ENCODE measurements around the gene PALD1.
"Not testable (repeated sequence)": the region's sequence is repeated elsewhere in the genome, so short reads cannot be mapped to it uniquely, and the experiment has no call there.

The PALD1 gene

DNA sequence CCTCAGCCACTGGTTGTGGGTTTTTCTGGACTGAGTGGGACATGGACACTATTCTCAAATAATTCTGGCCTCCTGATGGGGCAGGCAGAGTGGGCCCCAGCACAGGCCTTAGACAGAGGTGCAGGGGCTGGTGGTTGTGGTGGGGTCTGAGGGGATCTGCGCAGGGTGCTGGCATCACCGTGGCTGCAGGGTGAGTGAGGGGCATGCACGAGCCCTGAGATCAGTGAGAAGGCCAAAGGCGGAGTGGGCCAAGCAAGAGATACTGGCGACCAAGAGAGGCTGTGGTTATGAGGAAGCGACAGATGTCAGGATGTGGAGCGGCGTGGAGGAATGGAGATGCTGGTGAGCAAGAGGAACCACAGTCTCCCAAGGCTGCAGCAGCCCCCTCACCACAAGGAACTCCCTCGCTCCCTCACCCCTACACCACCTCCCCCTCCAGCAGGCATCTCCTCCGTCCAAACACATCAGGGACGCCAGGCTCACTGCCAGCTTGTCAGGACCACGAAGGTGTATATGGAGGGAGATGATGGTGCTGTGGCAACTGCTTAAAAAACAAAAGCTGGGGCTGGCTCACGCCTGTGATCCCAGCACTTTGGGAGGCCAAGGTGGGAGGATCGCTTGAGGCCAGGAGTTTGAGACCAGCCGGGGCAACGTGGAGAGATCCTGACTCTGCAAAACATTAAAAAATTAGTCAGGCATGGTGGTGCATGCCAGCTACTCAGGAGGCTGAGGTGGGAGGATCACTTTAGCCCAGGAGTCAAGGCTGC is 114.4 kb downstream of the PALD1 start:
- DNase-seq: no peak

DNA sequence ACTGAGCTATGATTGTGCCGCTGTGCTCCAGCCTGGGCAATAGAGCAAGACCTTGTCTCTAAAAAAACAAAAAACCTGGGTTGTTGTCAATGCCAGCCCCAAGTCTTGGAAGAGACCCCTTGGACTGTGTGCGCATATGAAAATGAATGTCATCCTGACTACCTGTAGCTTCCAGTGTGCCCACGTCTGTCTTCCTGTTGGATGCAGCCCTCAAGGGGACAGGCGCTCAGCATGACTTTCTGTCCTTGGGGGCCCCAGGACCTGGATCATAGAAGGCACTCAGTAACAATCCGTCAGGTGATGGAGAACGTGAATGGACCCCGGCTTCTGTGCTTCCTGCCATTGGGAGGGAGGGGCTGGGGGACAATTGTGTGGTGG is 114.9 kb downstream of the PALD1 start:
- no peak for DNase-seq

DNA sequence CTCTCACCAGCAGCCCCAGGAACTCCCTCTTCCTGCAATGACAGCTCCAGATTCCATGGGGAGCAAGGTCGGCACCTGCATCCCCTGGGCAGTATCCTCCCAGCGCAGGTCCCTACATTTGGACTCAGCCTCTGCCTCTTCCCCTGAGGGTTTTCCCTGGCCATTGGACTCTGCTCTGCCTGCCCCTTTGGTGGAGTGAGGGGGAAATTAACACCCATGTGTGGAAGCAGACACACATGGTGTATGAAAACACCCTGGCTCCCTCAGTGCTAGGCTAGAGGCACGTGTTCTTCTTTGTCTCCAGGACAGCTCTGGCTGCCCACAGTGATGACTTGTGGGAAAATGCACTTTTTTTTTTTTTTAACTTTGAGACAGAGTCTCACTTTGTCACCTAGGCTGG is 115.6 kb downstream of the PALD1 start:
- DNase-seq: no peak

DNA sequence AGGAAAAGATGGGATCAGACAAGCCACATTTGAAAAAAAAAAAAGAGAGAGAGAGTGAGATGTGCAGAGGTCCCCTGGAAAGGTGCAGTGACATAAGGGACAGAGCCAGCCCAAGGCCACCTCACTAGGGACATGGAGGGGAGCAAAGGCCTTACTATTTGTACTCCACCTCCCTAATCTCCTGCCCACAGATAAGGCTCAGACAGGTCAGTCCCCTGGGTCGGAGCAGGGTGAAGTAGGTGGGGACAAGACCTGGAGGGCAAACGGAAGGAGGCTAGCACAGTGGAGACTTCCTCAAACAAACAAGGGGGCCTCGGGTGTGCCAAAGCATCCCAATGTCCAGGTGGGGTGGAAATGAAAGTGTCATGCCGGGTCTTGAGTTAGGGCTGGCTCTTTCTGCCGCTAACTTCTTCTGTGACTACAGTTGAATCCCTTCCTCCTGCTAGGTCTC is 117.0 kb downstream of the PALD1 start:
- no peak for DNase-seq

DNA sequence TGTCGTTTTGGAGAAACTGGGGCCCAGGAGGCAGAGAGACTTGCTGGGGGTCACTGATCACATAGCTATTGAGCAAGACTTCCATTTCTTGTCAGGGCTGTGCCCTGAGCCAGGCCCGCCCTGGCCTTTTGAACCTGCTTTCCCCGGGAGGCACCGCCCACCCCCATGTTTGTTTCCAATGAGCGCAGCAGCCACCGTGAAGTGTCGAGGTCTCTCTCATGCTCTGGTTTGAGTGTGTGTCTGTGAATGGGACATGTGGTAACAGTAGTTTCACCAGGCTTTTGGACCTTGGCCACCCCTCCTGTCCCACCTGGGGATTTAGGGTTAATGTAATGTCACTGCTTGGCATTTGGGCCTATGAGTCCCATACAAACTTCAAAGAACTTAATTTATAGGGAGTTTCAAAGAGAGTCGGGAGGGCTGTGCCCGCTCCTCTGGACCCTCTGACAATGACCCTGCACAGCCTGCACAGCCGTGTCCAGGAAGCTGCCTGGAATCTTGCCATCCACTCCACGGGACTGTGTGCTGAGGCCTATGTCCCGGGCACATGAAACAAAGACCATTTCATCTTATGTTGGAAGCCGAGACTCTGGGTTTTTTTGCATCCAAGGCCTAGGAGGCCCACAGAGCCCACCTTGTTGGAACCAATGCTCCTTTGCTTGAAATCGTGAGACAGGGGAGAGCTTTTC is 117.7 kb downstream of the PALD1 start:
- DNase-seq: no peak

DNA sequence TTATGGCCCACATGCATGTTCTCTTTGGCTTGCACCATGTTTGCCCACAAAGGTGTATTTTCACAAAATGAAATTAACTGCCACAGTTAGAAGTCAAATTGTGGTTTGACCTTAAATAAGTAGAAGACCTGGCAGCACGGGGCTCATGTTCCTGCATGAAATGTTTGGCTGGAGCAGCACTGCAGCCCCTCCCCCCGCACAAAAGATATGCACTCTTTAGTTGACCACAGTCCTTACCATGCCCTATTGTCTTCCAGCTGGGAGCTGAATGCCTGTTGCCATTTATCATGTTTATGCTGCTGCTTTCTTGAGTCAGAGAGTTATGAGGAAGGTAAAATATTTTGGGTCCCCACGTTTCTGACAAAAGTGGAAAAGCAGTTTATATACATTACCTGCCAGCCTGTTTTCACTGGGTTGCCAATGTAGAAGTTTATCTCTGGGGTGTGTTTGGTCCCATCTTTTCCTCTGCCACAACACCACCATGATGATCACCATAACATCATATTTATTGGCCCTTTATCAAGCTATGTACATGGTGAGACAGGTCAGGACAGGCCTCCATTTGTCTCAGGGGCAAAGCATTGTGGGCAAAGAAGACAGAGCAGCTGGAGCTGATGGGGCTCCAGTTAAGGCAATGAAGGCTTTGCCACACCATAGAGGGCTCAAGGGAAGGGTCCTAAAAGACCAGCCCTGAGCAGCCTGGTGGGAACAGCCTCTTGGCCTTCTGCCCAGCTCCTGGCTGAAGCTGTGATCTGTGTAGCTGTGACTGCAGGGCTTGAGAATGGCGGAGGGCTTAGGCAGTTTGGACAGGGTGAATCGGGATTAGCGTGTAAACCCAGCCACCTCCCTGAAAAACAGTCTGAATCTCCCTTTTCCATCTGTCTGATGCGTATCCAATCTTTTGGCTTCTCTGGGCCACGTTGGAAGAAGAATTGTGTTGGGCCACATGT is 118.6 kb downstream of the PALD1 start:
- no peak for DNase-seq

DNA sequence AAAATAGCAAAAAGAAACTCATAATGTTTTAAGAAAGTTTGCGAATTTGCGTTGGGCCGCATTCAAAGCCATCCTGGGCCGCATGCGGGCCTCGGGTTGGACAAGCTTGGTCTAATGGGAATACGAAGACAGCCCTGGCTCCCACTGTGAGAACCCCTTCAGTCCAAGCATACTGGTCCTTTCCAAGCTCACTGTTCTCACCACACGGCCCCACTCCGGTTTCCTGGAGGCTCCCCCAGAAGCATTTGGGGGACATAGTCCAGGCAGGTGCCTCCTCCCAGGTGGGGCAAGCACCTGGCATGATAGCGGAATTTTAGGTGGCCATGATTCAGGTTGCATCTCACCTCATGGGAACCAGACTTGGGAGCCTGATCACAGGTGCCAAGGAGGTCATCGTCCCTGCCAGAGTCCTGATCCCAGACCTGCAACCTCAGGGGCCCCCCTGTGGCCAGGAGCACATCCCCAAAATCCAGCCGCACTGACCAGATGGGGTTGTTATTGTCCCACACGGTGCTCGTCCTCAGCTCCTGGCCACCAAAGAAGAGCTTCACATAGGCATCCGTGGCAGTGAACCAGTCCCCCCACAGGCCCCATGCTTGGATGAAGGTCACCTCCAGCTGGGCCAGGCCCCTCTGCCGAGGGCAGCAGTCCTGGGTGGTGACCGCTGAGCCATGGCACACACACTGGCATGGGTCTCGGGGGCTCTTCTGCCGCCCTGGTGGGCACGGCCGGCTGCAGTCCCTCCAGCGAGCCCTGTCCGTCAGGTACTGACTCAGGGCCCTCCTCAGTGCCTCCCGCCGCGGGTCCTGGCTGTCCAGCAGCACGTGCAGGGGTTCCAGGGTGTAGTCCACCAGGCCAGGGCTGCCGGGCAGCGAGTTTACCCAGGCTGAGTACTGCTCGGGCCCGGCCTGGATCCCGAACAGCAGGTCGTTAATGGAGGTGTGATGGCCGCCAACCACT is 119.6 kb downstream of the PALD1 start:
- DNase-seq: no peak

DNA sequence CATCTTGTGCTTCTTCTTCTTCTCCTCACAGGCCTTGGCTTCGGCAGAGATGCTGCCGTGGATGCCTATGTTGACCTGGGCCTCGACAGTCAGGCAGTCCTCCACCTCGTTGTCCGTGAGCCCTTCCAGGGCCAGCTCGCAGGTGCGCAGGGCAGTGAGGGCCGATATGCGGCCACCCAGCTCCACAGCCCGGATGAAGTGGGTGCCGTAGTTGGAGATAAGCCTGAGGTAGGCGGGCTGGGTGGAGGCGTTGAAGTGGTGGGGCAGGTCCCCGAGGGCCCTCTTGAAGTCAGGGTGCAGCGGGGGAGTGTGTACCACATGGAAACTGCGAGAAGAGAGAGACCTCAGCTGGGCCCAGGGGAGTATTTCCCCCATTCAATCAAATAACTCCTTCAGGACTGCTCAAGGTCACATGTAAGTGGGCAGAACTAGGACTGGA is 120.3 kb downstream of the PALD1 start:
- DNase-seq: no peak

DNA sequence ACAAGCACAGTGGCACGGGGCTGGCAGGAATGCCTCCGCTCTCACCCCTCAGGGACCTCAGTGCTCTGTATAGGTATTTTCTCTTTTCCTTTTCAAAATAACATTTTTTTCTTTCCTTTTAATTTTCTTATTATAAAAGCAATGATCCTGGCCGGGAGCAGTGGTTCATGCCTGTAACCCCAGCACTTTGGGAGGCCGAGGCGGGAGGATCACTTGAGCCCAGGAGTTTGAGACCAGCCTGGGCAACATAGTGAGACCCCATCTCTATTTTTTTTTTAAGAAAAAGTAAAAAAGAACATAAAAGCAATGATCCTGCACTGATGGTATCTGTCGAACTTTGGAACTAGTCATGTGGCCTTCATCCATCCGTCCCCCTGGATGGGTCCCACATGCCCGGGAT is 120.8 kb downstream of the PALD1 start:
- no peak for DNase-seq

DNA sequence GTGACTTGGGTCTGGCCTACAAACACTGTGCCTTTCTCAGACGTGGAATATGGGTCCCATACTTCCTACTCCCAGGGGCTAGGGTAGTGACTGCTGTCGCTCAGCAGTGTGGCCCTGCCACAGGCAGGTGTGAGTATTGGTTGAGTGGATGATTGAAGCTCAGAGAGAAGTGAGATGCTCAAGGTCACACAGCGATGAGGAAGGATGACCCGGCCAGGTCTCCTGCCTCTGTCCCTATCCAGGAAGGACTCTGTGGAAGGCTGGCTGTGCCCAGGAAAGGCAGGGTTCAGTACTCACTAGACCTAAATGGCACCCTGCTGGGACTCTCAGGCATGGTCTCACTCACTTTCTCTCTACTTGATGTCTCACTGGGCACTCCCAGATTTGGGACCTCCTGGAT is 121.2 kb downstream of the PALD1 start:
- no peak for DNase-seq

DNA sequence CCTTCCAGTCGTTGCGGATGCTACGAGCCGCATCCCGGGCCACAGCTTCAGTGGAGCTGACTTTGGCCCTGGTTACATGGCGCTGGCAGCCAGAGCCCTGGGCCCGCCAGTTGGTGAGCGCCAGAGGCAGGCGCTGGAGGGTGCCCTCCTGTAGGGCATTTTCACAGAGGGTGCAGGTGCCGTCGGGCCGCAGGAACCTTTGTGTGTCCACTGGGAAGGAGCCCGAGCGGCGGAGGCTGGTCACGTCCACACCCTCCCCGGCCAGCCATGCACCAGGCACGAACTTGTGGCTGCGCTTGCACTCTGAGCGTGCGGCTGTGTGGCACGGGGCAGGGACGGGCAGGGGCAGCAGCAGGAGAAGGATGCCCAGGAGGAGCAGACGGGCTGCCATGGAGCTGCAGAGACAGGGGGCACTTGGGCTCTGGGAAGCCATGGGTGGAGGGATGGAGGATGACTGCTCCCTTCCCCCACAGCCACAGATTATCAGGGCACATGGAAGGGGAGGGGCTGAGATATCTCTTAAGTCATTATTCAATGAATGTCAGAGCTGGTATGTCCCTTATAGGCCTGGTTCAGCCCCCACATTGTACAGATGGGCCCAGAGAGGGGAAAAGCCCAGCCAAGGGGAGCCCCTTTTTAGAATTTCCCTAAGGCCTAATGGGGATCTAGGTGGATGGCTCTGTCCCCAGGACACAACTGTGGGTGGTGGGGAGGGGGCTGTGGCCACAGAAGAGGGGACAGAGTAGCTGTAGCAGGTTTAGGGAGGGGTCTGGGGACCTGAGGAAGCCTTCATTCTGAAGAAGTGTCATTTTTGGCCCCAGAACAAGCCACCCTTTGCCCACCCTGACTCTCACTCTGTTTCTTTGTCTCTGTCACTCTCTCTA is 122.2 kb downstream of the PALD1 start:
- DNase-seq: no peak

DNA sequence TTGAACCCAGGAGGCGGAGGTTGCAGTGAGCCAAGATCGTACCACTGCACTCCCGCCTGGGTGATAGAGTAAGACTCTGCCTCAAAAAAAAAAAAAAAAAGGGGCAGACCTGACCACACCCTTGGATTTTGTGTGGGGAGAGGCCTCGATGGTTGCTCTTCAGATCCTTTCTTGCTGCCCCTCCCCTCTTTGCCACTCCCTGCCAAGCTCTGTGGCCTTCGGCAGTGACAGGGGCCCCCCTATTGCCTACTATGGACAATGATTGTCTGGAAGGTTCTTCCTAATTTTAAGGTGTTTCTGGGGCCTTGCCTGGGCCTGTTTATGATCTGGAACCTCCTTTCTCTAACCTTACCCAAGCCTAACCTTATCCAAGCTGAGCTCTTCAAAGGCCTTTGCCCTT is 123.2 kb downstream of the PALD1 start:
- DNase-seq: no peak

DNA sequence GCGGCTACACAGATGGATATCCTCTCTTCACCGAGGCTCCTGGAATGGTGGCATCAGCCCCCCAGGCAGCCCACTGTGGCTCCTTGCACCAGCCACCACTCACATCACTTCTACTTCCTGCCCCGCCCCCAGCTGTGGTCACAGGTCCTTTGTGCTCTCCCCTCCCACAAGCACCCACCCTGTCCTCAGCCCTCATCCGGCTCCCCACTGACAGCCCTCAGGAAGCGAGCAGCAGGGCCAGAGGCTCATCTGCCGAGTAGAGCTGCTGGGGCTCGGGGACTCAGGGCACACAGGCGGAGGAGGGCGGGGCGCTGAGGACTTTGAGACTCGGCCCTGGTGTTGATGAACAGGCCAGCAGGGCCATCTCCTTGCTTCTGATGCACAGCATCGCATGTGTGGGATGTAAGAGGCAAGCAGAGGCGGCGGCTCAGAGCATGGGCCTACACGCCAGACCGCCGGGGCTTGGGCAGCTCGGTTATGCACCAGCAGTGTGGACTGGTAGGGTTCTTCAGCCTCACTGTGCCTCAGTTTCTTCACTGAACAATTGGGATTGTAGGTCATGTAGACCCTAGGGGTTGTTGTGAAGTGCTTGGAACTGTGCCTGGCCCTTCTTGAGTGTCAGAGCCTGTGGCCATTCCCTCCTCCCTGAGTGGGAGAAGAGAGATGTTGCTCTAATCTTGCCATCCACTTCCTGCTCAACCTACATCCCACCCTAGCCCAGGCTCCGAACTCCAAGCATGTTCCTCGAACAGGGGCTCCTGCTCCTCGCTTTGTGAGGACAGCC is 124.3 kb downstream of the PALD1 start, which contains the start of gene PRF1:
Gene PRF1 (minus strand): TSS at position 77 of the 784 bp plus-strand sequence. CDS start 1,839 bp downstream, outside the sequence.
- peak; percentile 43 to 67 for DNase-seq

DNA sequence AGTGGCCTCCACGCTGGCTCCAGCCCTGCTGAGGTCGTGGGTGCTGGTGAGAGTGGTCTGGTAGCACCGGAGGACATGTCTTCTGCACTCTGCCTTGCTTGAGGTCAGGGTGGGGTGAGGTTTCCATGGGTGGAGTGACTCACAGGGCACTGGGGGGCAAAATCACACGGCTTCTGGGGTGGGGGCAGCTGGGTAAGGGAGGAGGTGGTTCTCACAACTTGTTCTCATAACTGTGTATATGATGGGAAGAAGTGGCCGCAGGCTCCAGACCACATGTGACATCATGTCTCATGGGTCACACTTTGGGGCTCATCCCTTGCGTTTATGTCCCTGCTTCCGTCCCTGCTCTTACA is 124.9 kb downstream of the PALD1 start:
- peak in 1 of 2 experiments; percentile 23 for DNase-seq

DNA sequence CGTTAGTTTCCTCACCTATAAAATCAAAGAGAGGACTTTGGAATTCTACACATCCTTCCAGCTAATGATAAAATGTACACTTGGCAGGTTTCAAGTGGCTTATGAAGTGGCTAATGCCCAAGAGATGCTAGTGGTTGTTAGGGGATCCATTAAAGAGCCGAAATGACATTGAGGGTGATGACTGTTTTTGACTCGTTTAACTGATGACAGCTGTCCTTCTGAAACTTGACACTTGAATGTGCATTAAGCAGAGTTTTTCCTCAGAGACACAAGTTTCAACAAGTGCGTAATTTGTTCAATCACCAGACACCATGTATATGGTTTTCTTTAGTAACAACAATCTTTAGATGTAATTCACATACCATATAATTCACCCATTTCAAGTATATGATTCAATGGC is 125.5 kb downstream of the PALD1 start:
- DNase-seq: no peak

DNA sequence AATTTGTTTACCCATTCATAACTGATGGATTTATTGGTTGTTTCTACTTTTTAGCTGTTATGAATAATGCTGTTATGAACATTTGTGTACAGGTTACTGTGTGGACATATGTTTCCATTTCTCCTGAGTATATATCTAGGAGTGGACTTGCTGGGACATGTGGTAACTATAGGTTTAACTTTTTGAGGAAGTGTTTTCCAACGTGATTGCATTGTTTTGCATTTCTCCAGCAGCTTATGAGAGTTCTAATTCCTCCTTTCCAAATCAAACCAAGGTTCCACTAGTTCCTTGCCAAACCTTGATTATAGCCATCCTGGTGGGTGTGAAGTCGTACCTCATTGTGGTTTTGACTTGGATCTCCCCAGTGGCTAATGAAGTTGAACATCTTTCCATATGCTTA is 126.6 kb downstream of the PALD1 start:
- DNase-seq: no peak

DNA sequence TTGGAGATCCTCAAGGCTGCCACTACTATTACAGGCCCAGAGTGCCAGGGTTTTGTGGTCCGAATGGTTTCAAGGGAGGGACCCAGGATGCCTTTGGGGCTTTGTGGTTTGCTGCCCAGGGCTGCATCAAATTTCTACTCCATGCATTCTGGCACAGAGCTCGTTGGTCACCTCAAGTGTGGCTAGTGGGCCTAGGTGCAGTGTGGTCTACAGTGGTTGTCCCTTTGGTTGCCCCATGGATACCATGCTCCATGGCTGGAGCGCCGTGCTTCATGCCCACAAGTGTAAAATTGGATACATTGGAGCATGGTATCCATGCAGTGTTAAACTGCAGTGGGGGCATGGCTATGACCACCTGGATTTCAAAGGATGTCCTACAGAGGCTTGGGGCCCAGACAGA is 129.4 kb downstream of the PALD1 start:
- no peak for DNase-seq

DNA sequence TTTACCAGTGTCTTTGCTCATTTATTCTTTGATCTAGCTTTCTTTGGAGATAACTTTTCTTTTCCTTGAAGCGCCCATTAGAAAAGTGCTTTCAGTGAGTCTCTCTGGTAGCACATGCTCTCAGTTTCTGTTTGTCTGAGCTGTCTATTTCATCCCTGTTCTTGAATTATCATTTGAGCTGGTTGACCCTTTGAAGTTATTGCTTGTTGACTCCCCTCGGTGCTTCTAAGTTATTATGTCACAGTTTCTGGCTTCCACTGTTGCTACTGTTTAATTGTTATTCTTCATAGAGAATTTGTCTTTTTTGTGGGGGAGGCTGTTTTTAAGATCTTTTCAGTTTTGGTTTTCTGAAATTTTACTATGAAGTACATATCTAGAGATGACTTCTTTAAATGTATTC is 135.4 kb downstream of the PALD1 start:
- DNase-seq: no peak

DNA sequence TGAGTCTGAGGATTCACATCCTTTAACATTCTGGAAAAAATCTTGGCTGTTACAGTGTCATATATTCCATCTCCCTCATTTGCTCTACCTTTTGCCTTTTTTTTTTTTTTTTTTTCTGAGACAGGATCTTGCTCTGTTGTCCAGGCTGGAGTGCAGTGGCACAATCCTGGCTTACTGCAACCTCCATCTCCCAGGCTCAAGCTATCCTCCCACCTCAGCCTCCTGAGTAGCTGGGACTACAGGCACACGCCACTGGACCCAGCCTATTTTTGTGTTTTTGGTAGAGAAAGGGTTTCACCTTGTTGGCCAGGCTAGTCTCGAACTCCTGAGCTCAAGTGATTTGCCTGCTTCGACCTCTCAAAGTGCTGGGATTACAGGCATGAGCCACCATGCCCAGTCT is 135.8 kb downstream of the PALD1 start:
- DNase-seq: not testable (repeated sequence)

DNA sequence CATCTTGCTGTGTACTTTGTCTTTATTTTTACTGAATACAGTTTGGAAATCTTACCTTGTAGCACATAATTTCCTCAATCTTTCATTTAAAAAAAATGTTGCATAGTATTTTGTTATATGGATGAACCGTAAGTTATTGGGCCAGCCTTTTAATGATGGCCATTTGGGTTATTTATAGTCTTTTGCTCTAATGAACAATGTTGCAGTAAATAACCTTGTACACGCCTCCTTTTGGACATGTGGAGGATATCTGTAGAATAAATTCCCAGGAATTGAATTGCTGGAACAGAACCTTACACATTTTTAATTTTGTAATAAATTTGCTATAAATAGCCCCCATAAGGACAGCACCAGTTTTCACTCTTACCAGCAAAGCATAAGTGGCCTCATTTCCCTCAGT is 136.6 kb downstream of the PALD1 start:
- no peak for DNase-seq
